ENCODE data around the gene TP53BP1. TPM values are rescaled to one million over a fixed set of nuclear protein-coding genes. Genes with fewer than 3 reads are reported as not detected.
"Not testable (repeated sequence)": the region's sequence is repeated elsewhere in the genome, so short reads cannot be mapped to it uniquely, and the experiment has no call there.

The TP53BP1 gene
- total RNA-seq (2014; rRNA removed; shearing (Covaris generic)): 32.4 and 32.7 TPM in 2 replicates

- peak; percentile 95 for DNase-seq (ENCODE audit: low spot score)
Observed at GRCh38 chr15:43492673-43493601, at the start of gene TP53BP1. Gene TP53BP1, minus strand, starts transcription at chr15:43493156. Its CDS starts 113 bp downstream, at chr15:43493043.

DNA sequence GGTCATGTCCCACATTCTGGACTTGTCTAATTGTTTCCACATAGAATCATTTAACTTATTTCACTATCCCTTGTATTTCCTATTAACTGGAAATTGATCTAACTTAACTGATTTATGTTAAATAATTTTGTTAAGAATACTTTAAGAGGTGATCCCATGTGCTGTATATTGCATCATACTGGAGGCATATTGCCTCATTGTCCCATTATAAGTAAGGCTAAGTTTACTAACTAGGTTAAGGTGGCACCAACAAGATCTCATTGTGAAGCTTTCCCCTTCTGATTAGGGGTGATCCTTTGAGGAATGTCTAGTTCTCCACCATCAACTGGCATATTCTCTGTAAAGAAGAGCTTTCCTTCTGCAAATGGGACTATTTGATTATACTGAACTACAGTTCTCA, 48.8 kb upstream of the TP53BP1 start:
- no peak for DNase-seq (ENCODE audit: low spot score)

DNA sequence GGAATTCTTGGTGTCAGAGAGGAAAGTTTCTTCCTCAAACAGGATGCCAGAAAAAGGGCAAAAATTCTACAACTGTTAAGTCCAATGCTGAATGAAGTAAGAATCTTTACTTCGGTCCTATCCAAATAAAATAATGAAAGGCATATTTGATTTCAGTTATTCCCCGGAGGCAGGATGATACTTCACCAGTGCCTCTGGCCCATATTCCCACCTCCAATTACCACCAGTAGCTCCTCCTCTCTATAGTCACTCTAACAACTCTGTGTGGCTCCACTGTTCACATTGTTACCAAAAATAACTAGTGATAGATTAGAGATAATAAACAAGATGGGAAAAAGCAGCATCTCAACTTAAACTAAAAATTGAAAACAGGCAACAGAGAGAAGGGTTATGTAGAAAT, 45.1 kb upstream of the TP53BP1 start:
- DNase-seq (ENCODE audit: low spot score): no peak

DNA sequence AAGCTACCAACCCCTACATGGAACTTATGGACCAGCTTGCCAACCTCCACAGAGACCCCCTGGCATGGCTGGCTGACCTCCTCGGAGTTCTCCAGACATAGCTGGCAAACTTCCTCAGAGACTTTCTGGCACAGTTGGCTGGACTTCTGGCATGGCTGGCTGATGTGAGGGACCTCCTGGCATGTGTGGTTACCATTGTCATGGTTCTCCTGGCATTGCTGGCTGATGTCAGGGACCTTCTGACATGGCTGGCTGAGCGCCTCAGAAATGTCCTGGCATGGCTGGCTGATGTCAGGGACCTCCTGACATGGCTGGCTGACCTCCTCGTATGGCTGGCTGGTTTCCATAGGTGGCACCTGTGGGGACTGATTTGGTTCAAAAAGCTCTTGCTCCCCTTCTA, 41.9 kb upstream of the TP53BP1 start:
- no peak for DNase-seq (ENCODE audit: low spot score)

DNA sequence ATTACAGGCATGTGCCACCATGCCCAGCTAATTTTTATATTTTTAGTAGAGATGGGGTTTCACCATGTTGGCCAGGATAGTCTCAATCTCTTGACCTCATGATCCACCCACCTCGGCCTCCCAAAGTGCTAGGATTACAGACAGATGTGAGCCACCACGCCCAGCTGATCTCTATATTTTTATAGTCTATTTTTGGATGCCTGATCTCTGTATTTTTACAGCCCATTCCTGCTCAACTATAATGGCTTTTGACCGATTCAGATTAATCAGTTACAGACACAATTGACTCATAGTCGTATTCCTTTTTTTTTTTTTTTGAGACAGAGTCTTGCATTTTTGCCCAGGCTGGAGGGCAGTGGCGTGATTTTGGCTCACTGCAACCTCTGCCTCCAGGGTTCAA, 39.9 kb upstream of the TP53BP1 start:
- DNase-seq (ENCODE audit: low spot score): not testable (repeated sequence)

DNA sequence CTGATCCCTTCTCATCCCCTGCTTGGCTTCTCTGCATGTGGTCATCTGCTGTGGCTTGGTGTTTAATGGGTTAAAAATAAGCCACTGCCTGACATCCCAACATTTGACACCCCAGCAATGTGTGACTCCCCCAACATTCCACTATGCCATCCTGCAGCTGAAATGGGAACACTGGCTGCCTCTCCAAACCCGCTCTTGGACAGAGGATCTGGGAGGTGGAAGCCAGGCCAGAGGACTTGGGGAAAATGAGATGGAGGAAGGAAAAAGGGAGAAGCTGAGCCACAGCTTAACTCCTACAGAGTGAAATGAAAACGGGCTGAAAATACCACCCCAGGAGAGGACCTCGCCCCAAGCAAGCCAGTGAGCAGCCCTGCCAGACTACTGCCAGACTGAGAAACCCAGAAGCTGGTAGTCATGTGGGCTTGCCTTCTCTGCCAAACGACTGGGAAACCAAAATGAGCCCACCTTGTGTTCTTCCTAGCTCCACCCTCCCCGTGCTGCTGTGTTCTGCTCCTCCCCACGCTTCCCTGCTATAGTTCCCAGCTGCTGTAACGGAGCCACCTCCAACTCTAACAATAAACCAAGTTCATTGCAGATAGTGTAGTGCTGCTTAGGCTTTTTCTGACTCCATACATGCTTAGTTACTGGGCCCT, 38.2 kb upstream of the TP53BP1 start:
- no peak for DNase-seq (ENCODE audit: low spot score)

- DNase-seq (ENCODE audit: low spot score): no peak
Observed at GRCh38 chr15:43529587-43530345, 36.8 kb upstream of the TP53BP1 start.

DNA sequence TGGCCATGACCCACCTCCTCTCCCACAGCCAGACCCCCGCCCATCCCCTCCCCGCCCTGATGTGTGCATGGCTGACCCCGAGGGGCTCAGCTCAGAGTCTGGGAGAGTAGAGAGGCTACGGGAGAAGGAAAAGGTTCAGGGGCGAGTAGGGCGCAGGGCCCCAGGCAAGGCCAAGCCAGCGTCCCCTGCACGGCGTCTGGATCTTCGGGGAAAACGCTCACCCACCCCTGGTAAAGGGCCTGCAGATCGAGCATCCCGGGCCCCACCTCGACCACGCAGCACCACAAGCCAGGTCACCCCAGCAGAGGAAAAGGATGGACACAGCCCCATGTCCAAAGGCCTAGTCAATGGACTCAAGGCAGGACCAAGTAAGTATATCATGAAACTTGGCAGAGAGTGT, 36.2 kb upstream of the TP53BP1 start:
- no peak for DNase-seq (ENCODE audit: low spot score)

DNA sequence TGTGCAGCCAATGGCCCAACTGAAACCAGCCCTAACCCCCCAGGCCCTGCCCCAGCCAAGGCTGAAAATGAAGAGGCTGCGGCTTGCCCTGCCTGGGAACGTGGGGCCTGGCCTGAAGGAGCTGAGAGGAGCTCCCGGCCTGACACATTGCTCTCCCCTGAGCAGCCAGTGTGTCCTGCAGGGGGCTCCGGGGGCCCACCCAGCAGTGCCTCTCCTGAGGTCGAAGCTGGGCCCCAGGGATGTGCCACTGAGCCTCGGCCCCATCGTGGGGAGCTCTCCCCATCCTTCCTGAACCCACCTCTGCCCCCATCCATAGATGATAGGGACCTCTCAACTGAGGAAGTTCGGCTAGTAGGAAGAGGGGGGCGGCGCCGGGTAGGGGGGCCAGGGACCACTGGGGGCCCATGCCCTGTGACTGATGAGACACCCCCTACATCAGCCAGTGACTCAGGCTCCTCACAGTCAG, 35.6 kb upstream of the TP53BP1 start:
- no peak for DNase-seq (ENCODE audit: low spot score)

DNA sequence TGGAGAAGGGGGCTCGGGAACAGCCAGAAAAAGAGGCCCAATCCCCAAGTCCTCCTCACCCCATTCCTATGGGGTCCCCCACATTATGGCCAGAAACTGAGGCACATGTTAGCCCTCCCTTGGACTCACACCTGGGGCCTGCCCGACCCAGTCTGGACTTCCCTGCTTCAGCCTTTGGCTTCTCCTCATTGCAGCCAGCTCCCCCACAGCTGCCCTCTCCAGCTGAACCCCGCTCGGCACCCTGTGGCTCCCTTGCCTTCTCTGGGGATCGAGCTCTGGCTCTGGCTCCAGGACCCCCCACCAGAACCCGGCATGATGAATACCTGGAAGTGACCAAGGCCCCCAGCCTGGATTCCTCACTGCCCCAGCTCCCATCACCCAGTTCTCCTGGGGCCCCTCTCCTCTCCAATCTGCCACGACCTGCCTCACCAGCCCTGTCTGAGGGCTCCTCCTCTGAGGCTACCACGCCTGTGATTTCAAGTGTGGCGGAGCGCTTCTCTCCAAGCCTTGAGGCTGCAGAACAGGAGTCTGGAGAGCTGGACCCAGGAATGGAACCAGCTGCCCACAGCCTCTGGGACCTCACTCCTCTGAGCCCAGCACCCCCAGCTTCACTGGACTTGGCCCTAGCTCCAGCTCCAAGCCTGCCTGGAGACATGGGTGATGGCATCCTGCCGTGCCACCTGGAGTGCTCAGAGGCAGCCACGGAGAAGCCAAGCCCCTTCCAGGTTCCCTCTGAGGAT, 35.0 kb upstream of the TP53BP1 start:
- DNase-seq (ENCODE audit: low spot score): no peak

DNA sequence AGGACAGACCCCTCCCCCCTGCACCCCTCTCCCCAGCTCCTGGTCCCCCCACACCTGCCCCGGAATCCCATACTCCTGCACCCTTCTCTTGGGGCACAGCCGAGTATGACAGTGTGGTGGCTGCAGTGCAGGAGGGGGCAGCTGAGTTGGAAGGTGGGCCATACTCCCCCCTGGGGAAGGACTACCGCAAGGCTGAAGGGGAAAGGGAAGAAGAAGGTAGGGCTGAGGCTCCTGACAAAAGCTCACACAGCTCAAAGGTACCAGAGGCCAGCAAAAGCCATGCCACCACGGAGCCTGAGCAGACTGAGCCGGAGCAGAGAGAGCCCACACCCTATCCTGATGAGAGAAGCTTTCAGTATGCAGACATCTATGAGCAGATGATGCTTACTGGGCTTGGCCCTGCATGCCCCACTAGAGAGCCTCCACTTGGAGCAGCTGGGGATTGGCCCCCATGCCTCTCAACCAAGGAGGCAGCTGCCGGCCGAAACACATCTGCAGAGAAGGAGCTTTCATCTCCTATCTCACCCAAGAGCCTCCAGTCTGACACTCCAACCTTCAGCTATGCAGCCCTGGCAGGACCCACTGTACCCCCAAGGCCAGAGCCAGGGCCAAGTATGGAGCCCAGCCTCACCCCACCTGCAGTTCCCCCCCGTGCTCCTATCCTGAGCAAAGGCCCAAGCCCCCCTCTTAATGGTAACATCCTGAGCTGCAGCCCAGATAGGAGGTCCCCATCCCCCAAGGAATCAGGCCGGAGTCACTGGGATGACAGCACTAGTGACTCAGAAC, 34.3 kb upstream of the TP53BP1 start:
- no peak for DNase-seq (ENCODE audit: low spot score)

- DNase-seq (ENCODE audit: low spot score): no peak
Observed at GRCh38 chr15:43526261-43526930, 33.4 kb upstream of the TP53BP1 start.

GRCh38 chr15:43525131-43525530, 32.2 kb upstream of the TP53BP1 start:
- no peak for DNase-seq (ENCODE audit: low spot score)

DNA sequence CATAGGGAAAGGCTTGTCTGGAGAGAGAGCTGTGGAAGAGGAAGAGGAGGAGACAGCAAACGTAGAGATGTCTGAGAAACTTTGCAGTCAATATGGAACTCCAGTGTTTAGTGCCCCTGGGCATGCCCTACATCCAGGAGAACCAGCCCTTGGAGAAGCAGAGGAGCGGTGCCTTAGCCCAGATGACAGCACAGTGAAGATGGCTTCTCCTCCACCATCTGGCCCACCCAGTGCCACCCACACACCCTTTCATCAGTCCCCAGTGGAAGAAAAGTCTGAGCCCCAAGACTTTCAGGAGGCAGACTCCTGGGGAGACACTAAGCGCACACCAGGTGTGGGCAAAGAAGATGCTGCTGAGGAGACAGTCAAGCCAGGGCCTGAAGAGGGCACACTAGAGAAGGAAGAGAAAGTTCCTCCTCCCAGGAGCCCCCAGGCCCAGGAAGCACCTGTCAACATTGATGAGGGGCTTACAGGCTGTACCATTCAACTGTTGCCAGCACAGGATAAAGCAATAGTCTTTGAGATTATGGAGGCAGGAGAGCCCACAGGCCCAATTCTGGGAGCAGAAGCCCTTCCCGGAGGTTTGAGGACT, 31.4 kb upstream of the TP53BP1 start:
- DNase-seq (ENCODE audit: low spot score): no peak

GRCh38 chr15:43523646-43524045, 30.7 kb upstream of the TP53BP1 start:
- no peak for DNase-seq (ENCODE audit: low spot score)

DNA sequence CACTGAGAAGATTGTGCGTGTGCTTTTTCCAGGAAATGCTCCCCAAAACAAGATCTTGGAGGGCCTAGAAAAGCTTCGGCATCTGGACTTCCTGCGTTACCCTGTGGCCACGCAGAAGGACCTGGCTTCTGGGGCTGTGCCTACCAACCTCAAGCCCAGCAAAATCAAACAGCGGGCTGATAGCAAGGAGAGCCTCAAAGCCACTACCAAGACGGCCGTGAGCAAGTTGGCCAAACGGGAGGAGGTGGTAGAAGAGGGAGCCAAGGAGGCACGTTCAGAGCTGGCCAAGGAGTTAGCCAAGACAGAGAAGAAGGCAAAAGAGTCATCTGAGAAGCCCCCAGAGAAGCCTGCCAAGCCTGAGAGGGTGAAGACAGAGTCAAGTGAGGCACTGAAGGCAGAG, 29.3 kb upstream of the TP53BP1 start:
- no peak for DNase-seq (ENCODE audit: low spot score)

DNA sequence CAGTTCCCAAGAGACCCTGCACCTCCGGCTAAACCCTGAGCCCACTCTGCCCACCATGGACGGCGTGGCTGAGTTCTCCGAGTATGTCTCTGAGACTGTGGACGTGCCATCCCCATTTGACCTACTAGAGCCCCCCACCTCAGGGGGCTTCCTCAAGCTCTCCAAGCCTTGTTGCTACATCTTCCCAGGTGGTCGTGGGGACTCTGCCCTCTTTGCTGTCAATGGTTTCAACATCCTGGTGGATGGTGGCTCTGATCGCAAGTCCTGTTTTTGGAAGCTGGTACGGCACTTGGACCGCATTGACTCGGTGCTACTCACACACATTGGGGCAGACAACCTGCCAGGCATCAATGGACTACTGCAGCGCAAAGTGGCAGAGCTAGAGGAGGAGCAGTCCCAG, 28.5 kb upstream of the TP53BP1 start:
- no peak for DNase-seq (ENCODE audit: low spot score)

DNA sequence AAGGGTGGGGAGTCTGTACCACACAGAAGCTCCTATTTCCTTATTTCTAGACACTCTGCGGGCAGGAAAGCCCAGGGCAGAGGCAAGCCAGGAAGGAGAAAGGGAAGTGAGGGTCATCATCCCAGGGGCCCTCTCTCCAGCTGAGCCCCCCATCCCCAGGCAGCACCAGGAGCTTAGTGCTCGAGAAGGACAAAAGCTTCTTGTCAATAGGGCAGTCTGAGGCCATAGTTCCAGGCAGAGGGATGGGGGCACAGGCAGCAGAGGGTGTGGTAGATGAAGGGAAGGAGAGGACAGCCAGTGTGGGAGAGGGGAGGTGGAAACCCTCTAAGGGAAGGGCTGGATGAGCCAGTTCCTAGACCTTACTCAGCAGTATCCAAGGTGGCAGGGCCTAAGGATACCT, 27.2 kb upstream of the TP53BP1 start:
- no peak for DNase-seq (ENCODE audit: low spot score)

DNA sequence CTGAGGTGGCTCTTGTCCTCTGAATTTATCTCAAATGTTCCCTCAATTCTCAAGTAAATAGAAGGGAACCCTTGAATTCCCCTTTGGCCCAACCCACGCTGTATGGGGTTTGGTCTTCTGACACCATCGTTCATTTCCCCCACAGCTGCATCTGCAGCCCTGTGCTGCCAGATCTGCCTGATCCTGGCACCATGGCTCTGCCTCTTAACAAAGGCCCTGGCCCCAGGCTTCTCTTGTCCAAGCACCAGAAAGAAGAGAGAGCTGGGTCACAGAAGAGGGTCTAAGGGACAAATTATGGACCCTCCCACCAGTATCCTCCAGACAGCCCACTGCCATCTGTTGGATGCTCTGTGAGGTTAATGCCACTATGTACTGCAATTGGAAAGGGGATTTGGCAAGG, 26.2 kb upstream of the TP53BP1 start:
- DNase-seq (ENCODE audit: low spot score): no peak

Data from H4 (cell line).